ENCODE results near the gene SUMO3.

The SUMO3 gene

DNA sequence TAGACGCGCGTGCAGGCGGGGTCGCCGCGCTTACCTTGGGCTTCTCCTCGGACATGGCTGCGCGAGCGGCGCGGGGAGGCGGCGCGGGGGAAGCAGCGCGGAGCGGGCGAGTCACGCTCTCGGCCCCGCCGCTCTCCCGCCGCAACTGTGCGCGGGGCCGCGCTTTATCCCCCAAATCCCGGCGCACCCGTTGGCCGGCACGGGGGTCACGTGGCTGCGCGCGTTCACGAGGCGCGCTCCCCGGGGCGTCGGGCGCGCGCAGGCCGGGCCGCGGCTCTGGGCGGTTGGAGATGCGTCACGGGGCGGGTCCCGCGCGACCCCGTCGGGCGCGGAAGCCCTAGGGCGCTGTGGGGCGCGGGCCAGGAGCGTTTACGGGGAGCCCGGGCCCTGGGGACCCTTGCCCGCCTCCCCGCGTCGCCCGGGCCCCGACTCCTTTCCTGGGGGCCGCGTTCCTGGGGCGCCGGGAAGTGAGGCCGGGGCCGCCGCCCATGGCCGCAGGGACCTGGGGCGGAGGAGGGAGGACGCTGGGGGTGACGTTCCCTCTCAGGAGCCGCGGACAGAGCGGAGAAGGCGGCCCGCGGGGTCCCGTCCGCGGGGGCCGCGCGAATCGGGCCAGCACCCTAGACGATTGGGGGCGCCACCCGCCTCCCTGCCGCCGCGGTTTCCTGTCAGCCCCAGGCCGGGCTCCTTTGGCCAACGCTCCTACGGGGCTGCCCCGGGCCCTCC lies at the start of gene SUMO3:
TSS of gene SUMO3 (minus strand) at position 149 of the 726 bp plus-strand sequence. CDS start at position 55, 94 bp downstream.
- peak; percentile 97 for DNase-seq (ENCODE audit: low spot score)

GRCh38 chr21:44867464-44867863 lies 49.6 kb upstream of the SUMO3 start:
- DNase-seq (ENCODE audit: low spot score), result no peak

GRCh38 chr21:44866780-44867179 lies 48.9 kb upstream of the SUMO3 start:
- no peak for DNase-seq (ENCODE audit: low spot score)

DNA sequence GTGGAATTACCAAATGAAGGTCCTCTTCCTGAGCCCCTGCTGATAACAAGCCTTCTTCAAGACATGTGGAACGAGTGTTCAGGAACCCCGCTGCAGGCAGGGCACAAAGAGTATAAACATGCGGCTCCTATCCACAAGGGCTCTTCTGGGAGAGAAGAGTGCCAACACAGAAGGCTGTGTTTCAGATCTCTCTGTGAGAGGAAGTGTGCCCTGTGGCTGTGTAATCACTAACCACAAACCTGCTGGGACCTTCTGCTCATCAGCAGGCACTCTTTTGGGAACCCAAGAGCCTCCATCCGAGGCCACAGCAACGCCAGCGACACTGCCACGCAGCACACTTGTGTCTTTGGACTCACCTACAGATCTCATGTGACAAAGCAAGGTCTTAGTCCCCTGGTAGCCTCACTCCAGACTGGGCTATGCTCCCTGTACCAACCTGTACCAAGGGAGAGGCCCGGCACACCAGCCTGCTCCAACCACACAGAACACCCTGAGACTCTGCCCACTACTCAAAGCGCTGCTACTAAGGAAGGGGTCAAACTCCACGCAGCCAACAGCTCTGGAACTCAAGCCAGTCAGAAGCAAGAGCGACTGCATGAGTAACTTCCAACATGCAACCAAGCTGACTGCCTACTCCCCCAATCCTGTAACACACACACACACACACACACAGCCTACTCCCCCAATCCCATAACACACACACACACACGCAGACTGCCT lies 47.9 kb upstream of the SUMO3 start:
- no peak for DNase-seq (ENCODE audit: low spot score)

- no peak for DNase-seq (ENCODE audit: low spot score)
Measured at GRCh38 chr21:44862869-44863685, 45.2 kb upstream of the SUMO3 start.

- no peak for DNase-seq (ENCODE audit: low spot score)
Measured at GRCh38 chr21:44858791-44859190, 40.9 kb upstream of the SUMO3 start.

DNA sequence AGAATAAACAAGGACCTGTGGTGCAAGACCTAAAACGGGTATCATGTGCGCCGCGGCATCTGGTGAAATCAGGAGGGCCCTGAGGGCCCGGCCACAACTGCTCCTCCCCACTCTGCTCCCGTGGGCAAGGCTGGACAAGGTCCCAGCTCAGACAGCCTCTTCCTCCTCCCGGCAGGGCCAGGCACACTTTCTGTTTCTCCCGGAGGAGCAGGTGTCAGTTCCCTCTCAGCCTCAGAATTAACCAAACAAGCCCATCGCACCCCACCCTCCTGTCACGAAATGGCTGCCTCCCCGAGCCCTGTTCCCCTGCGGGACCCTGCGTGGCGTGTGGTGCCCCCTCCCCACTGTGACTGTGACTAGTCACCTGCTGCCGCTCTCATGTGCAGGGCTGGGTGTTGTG lies 40.4 kb upstream of the SUMO3 start:
- DNase-seq (ENCODE audit: low spot score), result no peak

- DNase-seq (ENCODE audit: low spot score), result no peak
Measured at GRCh38 chr21:44857127-44857892, 39.4 kb upstream of the SUMO3 start.

- DNase-seq (ENCODE audit: low spot score), result no peak
Measured at GRCh38 chr21:44856131-44856530, 38.3 kb upstream of the SUMO3 start.

- no peak for DNase-seq (ENCODE audit: low spot score)
Measured at GRCh38 chr21:44855572-44855971, 37.7 kb upstream of the SUMO3 start.

DNA sequence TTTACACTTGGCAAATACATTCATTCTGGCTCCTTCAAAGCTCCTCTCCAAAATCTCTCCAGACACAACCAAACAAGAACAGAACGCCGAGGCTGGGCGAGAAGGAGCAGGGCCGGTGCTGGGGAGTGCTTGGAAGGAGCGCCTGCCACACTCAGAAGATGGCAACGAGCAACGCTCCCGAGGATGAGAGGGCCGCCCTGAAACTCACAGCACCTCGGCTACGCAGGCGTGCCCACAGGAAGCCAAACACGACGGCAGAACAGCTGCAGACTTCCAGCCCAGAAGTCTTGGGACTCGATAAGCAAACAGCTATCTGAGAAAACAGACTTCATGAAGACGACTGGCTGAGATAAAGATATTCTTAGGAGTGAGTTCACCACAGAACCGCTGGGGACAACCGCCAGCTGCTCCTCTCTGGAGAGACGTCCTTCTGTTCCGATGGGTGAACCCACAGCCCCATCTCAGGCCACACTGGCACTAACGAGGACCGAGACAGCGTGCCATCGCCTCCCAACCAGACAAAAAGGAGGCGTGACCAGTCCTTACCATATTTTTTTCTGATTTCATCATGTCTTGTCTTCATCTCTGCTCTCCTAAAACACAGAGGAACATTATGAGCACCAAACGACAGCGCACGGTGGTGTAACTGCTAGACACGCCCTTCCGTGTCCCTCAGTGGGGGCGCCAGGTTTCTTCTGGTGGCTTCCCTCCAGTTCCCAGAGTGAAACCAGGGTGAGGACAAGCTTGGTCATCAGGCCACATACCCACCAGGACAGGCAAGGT lies 37.0 kb upstream of the SUMO3 start:
- no peak for DNase-seq (ENCODE audit: low spot score)

- no peak for DNase-seq (ENCODE audit: low spot score)
Measured at GRCh38 chr21:44854391-44854663, 36.5 kb upstream of the SUMO3 start.

DNA sequence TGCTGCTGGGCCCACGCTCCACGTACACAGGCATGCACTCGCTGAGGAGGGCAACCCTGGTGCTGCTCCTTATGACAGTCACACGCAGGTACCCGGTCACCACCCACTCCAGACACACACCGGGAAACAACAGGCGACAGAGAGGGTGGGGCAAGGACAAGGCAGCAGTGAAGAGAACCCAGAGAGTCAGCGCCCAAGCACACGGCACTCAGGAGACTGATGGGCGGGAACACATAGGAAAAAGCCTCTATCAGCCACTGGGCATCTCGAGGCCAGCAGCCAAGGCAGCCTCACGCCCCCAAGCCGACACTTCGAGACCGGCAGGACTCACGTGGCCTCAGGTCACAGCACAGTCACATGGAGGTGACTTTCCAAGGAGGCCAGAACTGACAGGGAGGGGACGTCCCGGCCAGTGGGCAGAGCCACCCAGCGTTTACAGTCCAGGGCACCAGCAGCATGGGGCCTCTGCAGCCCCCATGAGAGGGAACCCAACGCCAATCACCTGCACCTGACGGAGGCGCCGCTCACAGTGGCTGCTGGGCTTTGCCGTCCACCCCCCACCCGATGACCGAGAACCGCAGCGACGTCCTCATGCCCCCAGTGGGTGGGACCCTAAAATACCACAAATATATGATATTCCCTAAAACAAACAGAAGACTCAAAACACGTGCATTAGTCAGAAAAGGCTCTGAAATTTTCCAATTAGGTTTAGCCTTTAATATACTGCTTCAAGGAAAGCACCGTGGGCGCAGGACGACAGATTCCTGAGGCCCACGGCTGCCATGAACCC lies 35.9 kb upstream of the SUMO3 start:
- no peak for DNase-seq (ENCODE audit: low spot score)

DNA sequence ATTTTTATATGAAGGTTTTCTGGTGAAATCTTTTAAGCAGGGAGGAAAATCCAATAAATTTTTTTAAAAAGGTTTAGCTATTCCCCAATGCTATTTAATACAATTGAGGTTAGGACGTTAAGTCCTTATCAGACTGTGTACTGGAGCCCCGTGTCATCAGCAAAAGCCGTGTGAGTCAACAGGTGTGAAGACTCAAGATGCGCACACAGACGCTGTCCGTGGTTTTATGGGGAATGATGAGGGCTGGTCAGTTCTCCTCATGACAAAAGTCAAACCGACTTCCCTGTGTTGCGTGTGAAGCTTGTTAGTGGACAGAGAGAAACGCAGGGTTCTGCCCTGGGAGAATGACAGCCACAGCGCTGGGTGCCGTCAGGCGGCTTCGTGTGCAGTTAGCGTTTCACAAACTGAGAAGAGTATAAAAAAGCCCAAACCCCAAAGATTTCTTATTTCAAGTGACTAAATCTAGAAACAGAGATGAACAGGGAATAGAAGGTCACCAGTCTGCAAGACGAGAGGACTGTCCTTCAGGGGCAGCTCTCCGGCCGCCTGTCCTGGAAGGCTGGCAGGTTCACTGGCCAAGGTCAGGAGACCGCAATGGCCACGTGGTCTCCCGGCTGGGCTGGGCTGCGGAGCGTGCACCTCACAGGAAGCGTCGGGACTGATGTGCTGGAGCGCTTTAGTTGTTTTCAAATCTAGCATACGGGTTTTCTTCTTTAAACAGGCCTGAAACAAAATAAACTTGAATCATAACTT lies 33.2 kb upstream of the SUMO3 start:
- DNase-seq (ENCODE audit: low spot score), result no peak

- DNase-seq (ENCODE audit: low spot score), result no peak
Measured at GRCh38 chr21:44850208-44850800, 32.4 kb upstream of the SUMO3 start.

DNA sequence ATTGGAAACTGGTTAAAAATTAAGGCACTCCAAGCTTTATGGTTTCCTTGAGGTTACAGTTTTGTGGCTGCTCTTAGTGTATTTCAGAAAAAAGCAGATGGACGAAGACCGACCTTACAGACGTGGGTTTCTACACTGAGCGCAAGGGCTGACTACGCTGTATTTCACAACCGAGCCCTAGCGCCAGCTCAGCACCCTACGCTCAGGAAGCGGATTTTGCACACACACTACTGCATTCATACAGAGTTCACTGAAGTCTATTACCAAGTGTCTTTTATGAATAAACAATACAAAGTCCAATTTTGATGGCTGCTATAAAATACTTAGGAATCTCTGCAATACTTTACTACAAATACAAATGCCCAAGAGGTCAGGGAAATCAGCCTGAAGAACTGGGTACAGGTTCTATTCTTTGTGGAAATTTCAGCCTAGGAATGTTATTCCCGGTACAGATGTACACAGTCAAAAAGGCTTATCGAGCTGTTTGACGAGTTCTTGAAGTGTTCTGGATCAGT lies 31.8 kb upstream of the SUMO3 start:
- DNase-seq (ENCODE audit: low spot score), result no peak

DNA sequence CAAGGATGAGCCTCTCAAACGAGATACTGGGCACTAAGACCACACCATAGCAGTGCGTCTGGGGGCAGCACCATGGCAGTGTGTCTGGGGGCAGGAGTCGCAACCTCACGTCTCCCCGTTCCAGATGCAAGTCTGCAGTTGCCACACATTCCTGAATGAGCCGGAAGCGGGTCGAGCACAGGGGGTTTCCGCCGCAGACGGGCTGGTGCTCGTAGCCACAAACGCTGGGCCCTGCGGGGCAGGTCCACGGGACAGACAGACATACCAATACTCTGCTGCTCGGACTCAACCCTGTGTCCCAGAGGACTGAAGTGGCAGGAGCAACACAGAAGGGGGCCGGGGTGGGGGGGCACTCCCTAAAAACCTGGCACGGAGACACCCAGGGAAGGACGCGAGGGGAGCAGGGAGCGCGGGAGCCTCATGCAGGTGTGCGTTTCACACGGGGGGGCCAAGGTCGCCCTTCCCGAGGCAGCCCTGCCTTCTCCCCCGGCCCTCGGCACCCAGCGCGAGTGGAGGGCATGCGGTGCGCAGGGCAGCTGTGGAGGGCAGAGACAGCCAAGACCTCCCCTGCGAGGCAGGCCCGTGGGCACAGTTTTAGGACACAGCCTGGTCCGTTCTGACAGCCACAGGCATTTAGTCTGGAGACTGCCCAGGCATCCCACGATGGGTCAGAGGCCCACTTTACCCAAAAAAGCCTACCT lies 31.1 kb upstream of the SUMO3 start:
- DNase-seq (ENCODE audit: low spot score), result no peak

- DNase-seq (ENCODE audit: low spot score), result no peak
Measured at GRCh38 chr21:44847261-44848056, 29.6 kb upstream of the SUMO3 start.

Data from GM03348 (cell line).